ENCODE data around the gene LRRC75A.
A peak's percentile ranks its signal among the peaks of the same experiment; 100 is the strongest.
"Not testable (repeated sequence)": the region's sequence is repeated elsewhere in the genome, so short reads cannot be mapped to it uniquely, and the experiment has no call there.

The LRRC75A gene

GRCh38 chr17:16470265-16470664 is 21.7 kb downstream of the LRRC75A start:
- DNase-seq = no peak

- DNase-seq = no peak
These were observed 23.5 kb downstream of the LRRC75A start for GRCh38 chr17:16468428-16468992.

GRCh38 chr17:16467886-16468285 is 24.1 kb downstream of the LRRC75A start:
- no peak for DNase-seq

GRCh38 chr17:16467044-16467443 is 24.9 kb downstream of the LRRC75A start:
- no peak for DNase-seq

- no peak for DNase-seq
These were observed 25.6 kb downstream of the LRRC75A start for GRCh38 chr17:16466407-16466806.

GRCh38 chr17:16465861-16466338 is 26.1 kb downstream of the LRRC75A start:
- no peak for DNase-seq

GRCh38 chr17:16465052-16465312 is 27.0 kb downstream of the LRRC75A start:
- DNase-seq = no peak

GRCh38 chr17:16464303-16465051 is 27.5 kb downstream of the LRRC75A start:
- DNase-seq = no peak

- peak; percentile 67 for DNase-seq
These were observed 28.4 kb downstream of the LRRC75A start for GRCh38 chr17:16463358-16464302.

GRCh38 chr17:16462070-16462864 is 29.7 kb downstream of the LRRC75A start:
- DNase-seq = no peak

- DNase-seq = no peak
These were observed 30.5 kb downstream of the LRRC75A start for GRCh38 chr17:16461606-16461866.

GRCh38 chr17:16460796-16461605 is 31.0 kb downstream of the LRRC75A start:
- DNase-seq = no peak

GRCh38 chr17:16459855-16460550 is 32.0 kb downstream of the LRRC75A start:
- no peak for DNase-seq

GRCh38 chr17:16459271-16459670 is 32.7 kb downstream of the LRRC75A start:
- no peak for DNase-seq

- no peak for DNase-seq
These were observed 35.2 kb downstream of the LRRC75A start for GRCh38 chr17:16456742-16457316.

GRCh38 chr17:16455997-16456741 is 35.8 kb downstream of the LRRC75A start:
- no peak for DNase-seq

GRCh38 chr17:16453493-16453851 is 38.5 kb downstream of the LRRC75A start:
- DNase-seq = no peak

GRCh38 chr17:16452268-16452667 is 39.7 kb downstream of the LRRC75A start:
- not testable (repeated sequence) for DNase-seq

- no peak for DNase-seq
These were observed 42.0 kb downstream of the LRRC75A start for GRCh38 chr17:16450028-16450427.

- DNase-seq = no peak
These were observed 42.8 kb downstream of the LRRC75A start for GRCh38 chr17:16449121-16449570.

Measured in DMS79 (cell line).